ENCODE results near the gene S100A10. TPM values are rescaled to one million over a fixed set of nuclear protein-coding genes. Genes with fewer than 3 reads are reported as not detected.

Gene S100A10
- polyA plus RNA-seq = 459 TPM

DNA sequence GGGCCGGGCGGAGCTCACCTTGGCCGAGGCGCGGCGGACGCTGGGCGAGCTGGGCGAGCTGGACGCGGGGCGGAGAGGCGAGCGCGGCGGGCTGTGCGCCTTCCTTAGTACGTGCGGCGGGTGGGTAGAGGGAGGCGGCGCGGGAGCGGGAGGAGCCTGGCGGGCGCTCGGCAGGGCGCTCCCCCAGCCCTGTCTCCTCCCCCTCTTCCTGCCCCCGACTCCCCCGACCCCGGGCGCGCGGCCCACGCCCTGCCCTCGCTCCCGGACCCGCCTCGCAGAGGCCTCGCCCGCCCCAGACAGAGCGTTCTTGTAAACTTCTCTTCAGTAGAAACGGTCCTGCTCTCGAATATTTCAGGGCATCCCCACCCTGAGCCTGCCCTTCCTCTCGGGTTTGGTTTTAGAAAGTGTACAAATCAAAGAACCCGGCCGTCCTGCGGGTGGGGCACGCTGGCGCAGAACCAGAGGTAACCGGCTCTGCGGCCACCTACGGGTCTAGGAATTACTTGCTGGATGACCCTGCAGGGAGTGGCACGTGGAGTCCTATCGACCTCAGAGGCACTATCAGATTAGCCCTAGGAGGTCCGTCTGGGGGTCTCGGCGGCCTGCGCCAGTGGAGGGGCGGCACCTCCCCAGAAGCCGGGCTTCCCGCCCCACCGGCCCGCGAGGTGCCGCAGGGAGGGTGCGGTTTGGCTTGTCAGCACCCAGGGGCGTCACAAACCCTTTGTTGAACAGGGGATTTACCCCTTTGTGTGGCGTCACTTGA is at the start of gene S100A10:
Gene S100A10, minus strand, starts transcription at position 126 of the 763 bp plus-strand sequence. CDS start 7,629 bp downstream, outside the sequence.
- Mint-ChIP-seq H3K4me1 (peaks cover 4 to 26% (median 23%) of the 10 kb centered on the region in 3 donors), H3K27ac (peak within 1 kb of the TSS; percentile 70 to 96 (median 96)), H3K4me3 (peak within 1 kb of the TSS; percentile 88 to 99 (median 96)), H3K9me3 (no peaks in the 10 kb centered on the region), H3K36me3 (peaks cover 2% of the 10 kb centered on the region), H3K27me3 (no peaks in the 10 kb centered on the region)

DNA sequence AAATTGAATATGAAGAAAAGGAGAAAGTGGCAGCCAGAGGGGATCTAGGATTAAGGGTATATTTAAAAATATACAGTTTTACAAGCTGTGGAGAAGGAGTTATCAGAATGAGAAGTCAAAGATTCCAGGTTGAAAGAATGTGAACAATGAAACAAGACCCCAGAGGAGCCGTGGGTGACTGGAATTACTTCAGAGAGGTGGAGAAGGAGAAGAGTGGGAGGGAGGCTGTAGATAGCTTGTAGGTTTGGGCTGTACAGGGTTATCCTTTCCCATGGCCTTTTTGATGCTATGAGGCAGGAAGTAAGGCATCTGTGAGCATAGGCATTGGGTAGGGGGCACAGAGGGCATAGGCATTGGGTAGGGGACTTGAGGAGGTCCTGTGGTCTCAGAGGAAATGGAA is 48.4 kb upstream of the S100A10 start:
- no peaks in the 10 kb centered on the region for H3K36me3 Mint-ChIP-seq
- H3K9me3 Mint-ChIP-seq = no peaks in the 10 kb centered on the region
- no peaks in the 10 kb centered on the region for H3K27me3 Mint-ChIP-seq
- H3K4me3 Mint-ChIP-seq = no peak overlapping the region
- peaks cover 7 to 9% (median 8%) of the 10 kb centered on the region in 3 donors for H3K4me1 Mint-ChIP-seq
- H3K27ac Mint-ChIP-seq = no peak overlapping the region

GRCh38 chr1:152039886-152040285 is 46.2 kb upstream of the S100A10 start:
- Mint-ChIP-seq H3K4me1 (peaks cover 20 to 25% (median 21%) of the 10 kb centered on the region in 3 donors), H3K4me3 (no peak overlapping the region), H3K9me3 (no peaks in the 10 kb centered on the region), H3K27ac (no peak overlapping the region), H3K27me3 (no peaks in the 10 kb centered on the region), H3K36me3 (no peaks in the 10 kb centered on the region)

GRCh38 chr1:152039461-152039860 is 45.8 kb upstream of the S100A10 start:
- Mint-ChIP-seq H3K27ac (no peak overlapping the region), H3K36me3 (no peaks in the 10 kb centered on the region), H3K9me3 (no peaks in the 10 kb centered on the region), H3K4me3 (no peak overlapping the region), H3K4me1 (peaks cover 24 to 29% (median 25%) of the 10 kb centered on the region in 3 donors), H3K27me3 (peaks cover 3% of the 10 kb centered on the region)

DNA sequence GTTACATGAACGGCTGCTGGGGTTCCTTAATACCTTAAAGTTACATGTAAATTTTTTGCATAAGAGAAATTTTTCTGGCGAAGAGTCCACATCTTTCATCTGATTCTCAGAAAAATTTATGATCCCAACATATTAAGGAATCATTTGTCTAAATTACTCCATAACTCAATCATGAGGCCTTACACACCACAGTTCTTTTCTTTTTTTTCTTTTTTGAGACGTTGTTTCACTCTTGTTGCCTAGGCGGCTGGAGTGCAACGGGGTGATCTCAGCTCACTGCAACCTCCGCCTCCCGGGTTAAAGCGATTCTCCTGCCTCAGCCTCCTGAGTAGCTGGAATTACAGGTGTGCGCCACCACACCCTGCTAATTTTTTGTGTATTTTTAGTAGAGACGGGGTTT is 45.2 kb upstream of the S100A10 start:
- Mint-ChIP-seq H3K36me3 (no peaks in the 10 kb centered on the region), H3K4me1 (peaks cover 24 to 35% (median 25%) of the 10 kb centered on the region in 3 donors), H3K27ac (no peak overlapping the region), H3K27me3 (peaks cover 3% of the 10 kb centered on the region), H3K4me3 (peak overlapping the region in 1 of 4 donors; percentile 87), H3K9me3 (no peaks in the 10 kb centered on the region)

DNA sequence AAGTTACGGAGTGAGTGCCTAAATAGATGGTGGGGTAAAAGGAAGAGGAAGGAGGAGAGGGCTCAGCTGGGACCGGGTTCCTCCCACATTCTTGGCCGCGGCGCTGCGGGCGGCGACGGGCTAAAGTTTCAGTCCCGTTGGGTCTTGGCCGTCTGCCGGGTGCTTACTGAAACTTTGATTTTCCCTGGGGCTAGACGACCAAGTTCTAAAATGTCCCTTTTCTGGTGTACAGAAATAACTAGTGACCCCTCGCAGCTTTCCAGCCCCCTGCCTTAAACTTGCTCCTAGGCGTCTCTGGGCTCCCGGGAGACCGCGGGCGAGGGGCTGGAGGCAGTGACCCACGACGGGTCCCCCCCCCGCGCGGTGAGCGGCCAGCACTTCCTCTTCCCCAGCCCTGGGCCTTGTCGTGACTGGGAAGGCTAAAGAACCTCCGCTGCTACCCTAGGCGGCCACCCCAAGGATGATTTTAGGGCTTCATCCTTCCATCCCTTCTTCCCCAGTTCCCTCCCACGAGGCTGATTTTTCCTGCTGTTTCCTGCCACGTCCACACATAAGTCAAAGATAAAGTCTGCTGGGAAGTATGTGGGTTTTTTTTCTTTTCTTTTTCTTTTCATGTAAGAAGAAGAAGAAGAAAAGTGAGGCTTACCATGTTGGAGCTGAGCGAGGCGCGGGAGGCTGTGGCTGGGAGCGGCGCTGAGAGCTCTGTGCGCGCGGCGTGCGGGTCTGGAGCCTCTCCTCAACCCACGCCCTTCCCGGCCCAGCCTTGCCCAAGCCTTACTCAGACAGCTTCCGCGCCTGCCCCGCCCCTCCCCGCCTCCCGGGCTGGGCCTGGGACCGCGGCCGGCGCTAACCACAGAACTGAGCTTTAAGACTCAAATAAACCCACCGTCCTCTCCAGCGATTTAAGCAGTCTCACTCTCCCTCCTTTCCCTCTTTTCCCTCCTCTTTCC is 42.9 kb upstream of the S100A10 start, which contains the start of gene S100A11:
Gene S100A11, minus strand, starts transcription at position 738 of the 950 bp plus-strand sequence. Its CDS starts 89 bp downstream, at position 649.
- Mint-ChIP-seq H3K9me3 (no peaks in the 10 kb centered on the region), H3K27me3 (peaks cover 3% of the 10 kb centered on the region), H3K4me1 (peaks cover 24 to 35% (median 25%) of the 10 kb centered on the region in 3 donors), H3K36me3 (no peaks in the 10 kb centered on the region), H3K4me3 (peak within 1 kb of the TSS; percentile 88 to 96 (median 95)), H3K27ac (peak within 1 kb of the TSS; percentile 82 to 95 (median 92))

GRCh38 chr1:152035539-152036266 is 42.0 kb upstream of the S100A10 start:
- peak overlapping the region; percentile 82 to 95 (median 92) for H3K27ac Mint-ChIP-seq
- H3K36me3 Mint-ChIP-seq = no peaks in the 10 kb centered on the region
- H3K27me3 Mint-ChIP-seq = peaks cover 3% of the 10 kb centered on the region
- no peaks in the 10 kb centered on the region for H3K9me3 Mint-ChIP-seq
- peak overlapping the region; percentile 88 to 96 (median 95) for H3K4me3 Mint-ChIP-seq
- H3K4me1 Mint-ChIP-seq = peaks cover 24 to 35% (median 26%) of the 10 kb centered on the region in 3 donors

DNA sequence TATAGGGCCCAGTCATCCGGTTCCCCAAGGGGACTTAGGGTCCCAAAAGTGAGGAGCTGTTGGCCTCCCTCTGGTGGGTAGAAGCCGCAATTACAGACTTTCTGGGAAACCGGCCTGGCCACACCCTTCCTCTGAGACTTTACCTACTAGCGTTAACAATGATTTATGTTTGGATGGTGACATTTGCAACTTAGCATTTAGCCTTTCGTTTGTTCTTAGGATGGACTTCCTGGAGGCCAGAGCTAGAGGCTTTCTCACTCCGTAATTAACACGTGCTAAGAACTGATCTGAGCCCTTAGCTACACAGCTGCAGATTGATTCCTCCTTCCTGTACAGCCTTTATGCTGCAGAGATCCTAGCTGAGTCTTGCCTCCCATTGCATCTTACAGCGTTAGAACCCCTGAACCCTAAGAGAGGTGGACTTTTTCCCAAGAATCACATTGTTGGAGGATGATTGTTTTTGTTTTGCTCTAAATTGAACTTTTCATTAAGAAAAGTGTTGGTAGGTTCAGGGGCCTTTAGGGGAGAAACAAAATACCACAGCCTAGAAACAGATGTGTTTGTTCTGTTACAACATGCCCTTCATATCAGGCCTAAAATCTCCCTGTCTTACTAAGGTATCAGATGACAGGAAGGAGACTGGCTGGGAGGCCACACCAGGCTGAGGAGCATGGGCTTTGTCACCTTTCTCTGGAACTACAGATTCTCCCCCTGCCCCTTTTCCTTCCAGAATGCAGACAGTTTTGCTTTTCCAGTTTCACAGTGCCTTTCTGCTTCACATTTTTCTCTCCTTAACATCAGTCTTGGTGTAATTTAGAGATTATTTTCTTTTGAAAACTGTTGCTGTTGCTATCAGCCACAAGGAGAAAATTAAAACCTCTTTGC is 41.2 kb upstream of the S100A10 start:
- Mint-ChIP-seq H3K36me3 (peaks cover 2% of the 10 kb centered on the region), H3K27me3 (peaks cover 3% of the 10 kb centered on the region), H3K4me3 (peak overlapping the region; percentile 88 to 96 (median 95)), H3K27ac (peak overlapping the region; percentile 82 to 95 (median 92)), H3K9me3 (no peaks in the 10 kb centered on the region), H3K4me1 (peaks cover 24 to 35% (median 28%) of the 10 kb centered on the region in 3 donors)

GRCh38 chr1:152034324-152034653 is 40.6 kb upstream of the S100A10 start:
- peaks cover 3% of the 10 kb centered on the region for H3K27me3 Mint-ChIP-seq
- peak overlapping the region in 2 of 3 donors; percentile 39 to 82 for H3K27ac Mint-ChIP-seq
- H3K4me3 Mint-ChIP-seq = peak overlapping the region in 3 of 4 donors; percentile 88 to 96 (median 95)
- peaks cover 24 to 35% (median 28%) of the 10 kb centered on the region in 3 donors for H3K4me1 Mint-ChIP-seq
- H3K9me3 Mint-ChIP-seq = no peaks in the 10 kb centered on the region
- H3K36me3 Mint-ChIP-seq = peaks cover 2% of the 10 kb centered on the region

- H3K27ac Mint-ChIP-seq = no peak overlapping the region
- H3K9me3 Mint-ChIP-seq = peaks cover 0 to 2% (median 0%) of the 10 kb centered on the region in 3 donors
- H3K36me3 Mint-ChIP-seq = peaks cover 2% of the 10 kb centered on the region
- H3K4me3 Mint-ChIP-seq = no peak overlapping the region
- H3K27me3 Mint-ChIP-seq = peaks cover 4% of the 10 kb centered on the region
- H3K4me1 Mint-ChIP-seq = peaks cover 3 to 10% (median 7%) of the 10 kb centered on the region in 3 donors
Observed at GRCh38 chr1:152029929-152030211, 36.2 kb upstream of the S100A10 start.

GRCh38 chr1:152029144-152029928 is 35.7 kb upstream of the S100A10 start:
- Mint-ChIP-seq H3K27ac (no peak overlapping the region), H3K9me3 (peaks cover 0 to 2% (median 0%) of the 10 kb centered on the region in 3 donors), H3K27me3 (peaks cover 1% of the 10 kb centered on the region), H3K4me3 (peak overlapping the region in 1 of 4 donors; percentile 32), H3K4me1 (peaks cover 0 to 5% (median 3%) of the 10 kb centered on the region in 3 donors), H3K36me3 (peaks cover 2% of the 10 kb centered on the region)

DNA sequence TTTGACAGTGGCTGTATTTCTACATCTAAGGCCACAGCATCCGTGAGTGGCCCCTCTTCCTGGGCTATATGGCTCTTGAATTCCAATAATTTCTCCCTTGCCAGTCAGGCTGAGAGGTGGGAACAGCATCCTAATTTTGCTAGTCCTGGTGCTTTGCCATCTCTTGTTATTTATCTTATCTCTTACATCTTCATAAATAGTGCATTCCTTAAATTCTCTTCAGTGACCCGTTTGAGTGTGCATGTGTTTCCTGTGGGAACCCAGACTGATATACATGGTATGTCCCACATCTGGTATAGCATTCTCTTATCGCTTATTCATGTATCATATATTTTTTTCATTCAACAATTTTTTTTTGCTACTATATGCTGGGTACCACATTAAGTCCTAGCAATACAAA is 33.2 kb upstream of the S100A10 start:
- H3K4me1 Mint-ChIP-seq = peaks cover 0 to 3% (median 0%) of the 10 kb centered on the region in 3 donors
- peaks cover 0 to 2% (median 0%) of the 10 kb centered on the region in 3 donors for H3K9me3 Mint-ChIP-seq
- no peak overlapping the region for H3K27ac Mint-ChIP-seq
- peaks cover 3% of the 10 kb centered on the region for H3K27me3 Mint-ChIP-seq
- peaks cover 2% of the 10 kb centered on the region for H3K36me3 Mint-ChIP-seq
- H3K4me3 Mint-ChIP-seq = no peak overlapping the region

GRCh38 chr1:152024223-152024622 is 30.6 kb upstream of the S100A10 start:
- Mint-ChIP-seq H3K27ac (no peak overlapping the region), H3K4me3 (no peak overlapping the region), H3K36me3 (no peaks in the 10 kb centered on the region), H3K4me1 (no peaks in the 10 kb centered on the region), H3K9me3 (peaks cover 0 to 2% (median 0%) of the 10 kb centered on the region in 3 donors), H3K27me3 (peaks cover 5% of the 10 kb centered on the region)

Data from IgD-negative memory B cell (primary cell).